Naive thymus-derived CD4-positive, alpha-beta T cell (primary cell): Measurements from ENCODE around the gene IQGAP1. TPM values are rescaled to one million over a fixed set of nuclear protein-coding genes. Genes with fewer than 3 reads are reported as not detected.
"Not testable (repeated sequence)": the region's sequence is repeated elsewhere in the genome, so short reads cannot be mapped to it uniquely, and the experiment has no call there.

Experiments
- ATAC-seq: fragments of 150-1000 bp; cut with Tn5 transposase; 2 replicates; pipeline ENCODE4 v1.10.0; 2021; ENCODE audit warnings: mild to moderate bottlenecking, moderate library complexity
- CTCF ChIA-PET: fragments of 350-600 bp; sonication (Branson Sonifier 250); formaldehyde crosslinking; loops from one replicate; lab custom pipeline; 2021; ENCODE audit warnings: antibody characterized with exemption; lab: Charles Lee
- POLR2A ChIA-PET: fragments of 350-600 bp; sonication (Branson Sonifier 250); formaldehyde crosslinking; loops from one replicate; lab custom pipeline; 2021; ENCODE audit warnings: antibody characterized with exemption, inconsistent platforms; lab: Charles Lee
- DNase-seq, 9 donors: peaks; one replicate each; pipeline versions ENCODE4 v3.0.0 to v3.0.0-alpha.2; 2020 to 2022; ENCODE audit warnings: mixed read lengths in 1 of 9
- H3K27ac ChIP-seq: one replicate; pipeline ENCODE4 v1.7.0; 2013; ENCODE audit warnings: mild to moderate bottlenecking, low read depth, low read length, moderate library complexity
- H3K27me3 ChIP-seq, 2 donors: one replicate each; pipeline ENCODE4 v1.7.0; 2013; ENCODE audit warnings: low read length in 2 of 2, mild to moderate bottlenecking in 2 of 2, moderate library complexity in 2 of 2; ENCODE audit not compliant: control insufficient read depth in 2 of 2, insufficient read depth in 2 of 2
- H3K36me3 ChIP-seq, 3 experiments: 1 replicate in 2 of 3; 2 replicates in 1 of 3; pipeline ENCODE4 v1.7.0; 2013; ENCODE audit warnings: low read length in 3 of 3, mild to moderate bottlenecking in 3 of 3, moderate library complexity in 1 of 3; ENCODE audit not compliant: insufficient read depth in 3 of 3, control insufficient read depth in 2 of 3
- H3K4me1 ChIP-seq, 2 donors: one replicate each; pipeline ENCODE4 v1.7.0; 2013; ENCODE audit warnings: low read length in 2 of 2, mild to moderate bottlenecking in 2 of 2, moderate library complexity in 1 of 2; ENCODE audit not compliant: control insufficient read depth in 2 of 2, insufficient read depth in 2 of 2
- H3K4me3 ChIP-seq: 2 replicates; pipeline ENCODE4 v1.7.0; 2013; ENCODE audit warnings: mild to moderate bottlenecking, low read length
- H3K9me3 ChIP-seq, 3 experiments: 1 replicate in 2 of 3; 2 replicates in 1 of 3; pipeline ENCODE4 v1.7.0; 2013; ENCODE audit warnings: low read length in 3 of 3; ENCODE audit not compliant: control insufficient read depth in 2 of 3
- H3K27ac Mint-ChIP-seq, 9 donors: one replicate each; pipeline ENCODE4 v1.8.0; 2020 to 2022; ENCODE audit warnings: mixed read lengths in 9 of 9, mild to moderate bottlenecking in 8 of 9, moderate library complexity in 5 of 9, inconsistent platforms in 2 of 9
- H3K27me3 Mint-ChIP-seq, 5 donors: one replicate each; pipeline ENCODE4 v1.8.0; 2021 to 2022; ENCODE audit warnings: mixed read lengths in 5 of 5, mild to moderate bottlenecking in 1 of 5
- H3K36me3 Mint-ChIP-seq, 5 donors: one replicate each; pipeline ENCODE4 v1.8.0; 2020 to 2022; ENCODE audit warnings: mixed read lengths in 5 of 5, mild to moderate bottlenecking in 3 of 5, inconsistent platforms in 1 of 5
- H3K4me1 Mint-ChIP-seq, 7 donors: one replicate each; pipeline ENCODE4 v1.8.0; 2020 to 2022; ENCODE audit warnings: mixed read lengths in 7 of 7, mild to moderate bottlenecking in 3 of 7, inconsistent platforms in 1 of 7
- H3K4me3 Mint-ChIP-seq, 10 donors: one replicate each; pipeline ENCODE4 v1.8.0; 2020 to 2022; ENCODE audit warnings: mild to moderate bottlenecking in 10 of 10, mixed read lengths in 10 of 10, moderate library complexity in 6 of 10, inconsistent platforms in 2 of 10
- H3K9me3 Mint-ChIP-seq, 11 donors: one replicate each; pipeline ENCODE4 v1.8.0; 2020 to 2022; ENCODE audit warnings: mixed read lengths in 11 of 11, mild to moderate bottlenecking in 4 of 11, inconsistent platforms in 1 of 11, moderate library complexity in 1 of 11
- intact Hi-C, 2 donors: fragments of 100-400 bp; cut with micrococcal nuclease; formaldehyde crosslinking; loops; one replicate each; pipeline ENCODE4 v1.15.1; 2023
- polyA plus RNA-seq, 2 donors: library from polyadenylated mRNA; unstranded; fragments of 300-500 nt; fragmentation: Illumina TruSeq; gene quantifications; one replicate each; pipeline ENCODE4 v1.2.3, GENCODE V29; 2021
- total RNA-seq, 6 experiments: library from RNA in 5 of 6; stranded (reverse) in 5 of 6; gene quantifications; 1 replicate in 5 of 6; 2 replicates in 1 of 6; pipeline ENCODE4 v1.2.3 and lab custom pipeline; 2021 to 2026

The IQGAP1 gene
- total and polyA plus RNA-seq, 7 experiments from 2014 or later: 73.9 to 263 (median 90.3) TPM

GRCh38 chr15:90409587-90409986 lies 21.5 kb downstream of the IQGAP1 start:
- CTCF ChIA-PET: not testable (repeated sequence)

GRCh38 chr15:90410316-90410715 lies 22.3 kb downstream of the IQGAP1 start:
- POLR2A ChIA-PET, CTCF ChIA-PET, H3K4me3 ChIP-seq, H3K9me3 ChIP-seq, H3K27me3 Mint-ChIP-seq, H3K27ac ChIP-seq, H3K9me3 Mint-ChIP-seq, H3K27me3 ChIP-seq, H3K4me3 Mint-ChIP-seq, DNase-seq, H3K36me3 ChIP-seq, ATAC-seq: not testable (repeated sequence)
- peak overlapping the region in 2 of 9 donors; percentile 63 to 75 for H3K27ac Mint-ChIP-seq
- H3K36me3 Mint-ChIP-seq: peaks cover 0 to 29% (median 20%) of the 10 kb centered on the region in 5 donors
- intact Hi-C loops: loop anchor here in 1 of 2 donors (5.0 kb wide), 1 partner anchor 33 kb away; no protein-coding TSS in a partner anchor
- H3K4me1 Mint-ChIP-seq: peaks cover 65 to 89% (median 87%) of the 10 kb centered on the region in 7 donors
- H3K4me1 ChIP-seq: peaks cover 34 to 41% of the 10 kb centered on the region in 2 donors

More at GRCh38 chr15:90409587-90409986, 21.5 kb downstream of the IQGAP1 start:
- H3K27ac ChIP-seq, ATAC-seq, DNase-seq, H3K9me3 Mint-ChIP-seq, H3K27me3 Mint-ChIP-seq, H3K4me3 ChIP-seq, H3K9me3 ChIP-seq, H3K36me3 ChIP-seq, POLR2A ChIA-PET, H3K27me3 ChIP-seq: not testable (repeated sequence)
- peak overlapping the region in 3 of 9 donors; percentile 7 to 75 (median 63) for H3K27ac Mint-ChIP-seq
- peaks cover 32 to 40% of the 10 kb centered on the region in 2 donors for H3K4me1 ChIP-seq
- peaks cover 0 to 28% (median 20%) of the 10 kb centered on the region in 5 donors for H3K36me3 Mint-ChIP-seq
- intact Hi-C loops: loop anchor here in 1 of 2 donors (2.0 to 10.0 kb wide), 3 partner anchors 21 to 445 kb away; partner anchors contain the start of gene IQGAP1
- H3K4me1 Mint-ChIP-seq: peaks cover 60 to 90% (median 87%) of the 10 kb centered on the region in 7 donors
- peak overlapping the region in 1 of 10 donors; percentile 47 for H3K4me3 Mint-ChIP-seq

GRCh38 chr15:90411176-90411575 lies 23.1 kb downstream of the IQGAP1 start:
- Histone ChIP-seq H3K9me3 (no peaks in the 10 kb centered on the region), H3K4me1 (peaks cover 34 to 41% of the 10 kb centered on the region in 2 donors), H3K36me3 (no peaks in the 10 kb centered on the region), H3K4me3 (no peak overlapping the region), H3K27ac (no peak overlapping the region), H3K27me3 (no peaks in the 10 kb centered on the region)
- intact Hi-C loops: loop anchor here in 1 of 2 donors (5.0 kb wide), 1 partner anchor 34 kb away; no protein-coding TSS in a partner anchor
- Mint-ChIP-seq H3K9me3 (peaks cover 0 to 5% (median 2%) of the 10 kb centered on the region in 11 donors), H3K27ac (peak overlapping the region in 4 of 9 donors; percentile 21 to 79 (median 57)), H3K4me1 (peaks cover 68 to 90% (median 85%) of the 10 kb centered on the region in 7 donors), H3K36me3 (peaks cover 0 to 37% (median 24%) of the 10 kb centered on the region in 5 donors), H3K4me3 (peak overlapping the region in 5 of 10 donors; percentile 12 to 28 (median 18)), H3K27me3 (no peaks in the 10 kb centered on the region)
- ChIA-PET CTCF (no interaction called here), POLR2A (no interaction called here)
- DNase-seq: no peak
- ATAC-seq: no peak

GRCh38 chr15:90412356-90413194 lies 24.5 kb downstream of the IQGAP1 start:
- Histone ChIP-seq H3K36me3 (no peaks in the 10 kb centered on the region), H3K4me3 (no peak overlapping the region), H3K4me1 (peaks cover 30 to 31% of the 10 kb centered on the region in 2 donors), H3K27ac (no peak overlapping the region), H3K27me3 (no peaks in the 10 kb centered on the region), H3K9me3 (no peaks in the 10 kb centered on the region)
- Mint-ChIP-seq H3K27ac (peak overlapping the region; percentile 1 to 79 (median 39)), H3K9me3 (peaks cover 0 to 12% (median 2%) of the 10 kb centered on the region in 11 donors), H3K4me3 (peak overlapping the region; percentile 2 to 69 (median 57)), H3K27me3 (no peaks in the 10 kb centered on the region), H3K36me3 (peaks cover 0 to 47% (median 31%) of the 10 kb centered on the region in 5 donors), H3K4me1 (peaks cover 64 to 87% (median 80%) of the 10 kb centered on the region in 7 donors)
- DNase-seq (no peak), ATAC-seq (peak; percentile 78)
- ChIA-PET POLR2A (interaction anchor here (0.8 to 1.3 kb wide), 4 partner anchors 9 to 50 kb away, joined by 3 to 5 read pairs (median 3); partner anchors contain the start of gene IQGAP1), CTCF (interaction anchor here (0.8 to 1.5 kb wide), 3 partner anchors 11 to 191 kb away, joined by 3 to 5 read pairs (median 3); partner anchors contain the start of gene IQGAP1)
- intact Hi-C loops: loop anchor here in 1 of 2 donors (1.0 to 5.0 kb wide), 2 partner anchors 11 to 35 kb away; no protein-coding TSS in a partner anchor

- Histone ChIP-seq H3K27me3 (no peaks in the 10 kb centered on the region), H3K4me3 (no peak overlapping the region), H3K9me3 (no peaks in the 10 kb centered on the region), H3K36me3 (no peaks in the 10 kb centered on the region), H3K27ac (no peak overlapping the region), H3K4me1 (peaks cover 30 to 36% of the 10 kb centered on the region in 2 donors)
- no peaks in the 10 kb centered on the region for H3K27me3 Mint-ChIP-seq
- ChIA-PET POLR2A (interaction anchor here (0.7 to 1.3 kb wide), 5 partner anchors 16 to 56 kb away, joined by 3 to 5 read pairs (median 3); partner anchors contain the start of gene IQGAP1), CTCF (interaction anchor here (0.8 to 1.5 kb wide), 5 partner anchors 10 to 190 kb away, joined by 3 to 8 read pairs (median 3); partner anchors contain the start of gene IQGAP1)
- H3K36me3 Mint-ChIP-seq: peaks cover 0 to 42% (median 24%) of the 10 kb centered on the region in 5 donors
- peak overlapping the region; percentile 37 to 70 (median 58) for H3K4me3 Mint-ChIP-seq
- H3K9me3 Mint-ChIP-seq: peaks cover 0 to 12% (median 2%) of the 10 kb centered on the region in 11 donors
- H3K27ac Mint-ChIP-seq: peak overlapping the region; percentile 16 to 85 (median 60)
- intact Hi-C loops: loop anchor here in 1 of 2 donors (1.0 to 5.0 kb wide), 2 partner anchors 12 to 36 kb away; no protein-coding TSS in a partner anchor
- H3K4me1 Mint-ChIP-seq: peaks cover 64 to 87% (median 78%) of the 10 kb centered on the region in 7 donors
- DNase-seq (no peak), ATAC-seq (peak; percentile 37)
Observed at GRCh38 chr15:90413411-90414379, 25.7 kb downstream of the IQGAP1 start.
